ENCODE data around the gene RPH3AL. TPM values are rescaled to one million over a fixed set of nuclear protein-coding genes. Genes with fewer than 3 reads are reported as not detected.
"Not testable (repeated sequence)": the region's sequence is repeated elsewhere in the genome, so short reads cannot be mapped to it uniquely, and the experiment has no call there.

Gene RPH3AL
- total RNA-seq, 2 experiments from 2014 or later: 0.64 to 1.2 TPM

GRCh38 chr17:366657-367615 lies 14.3 kb upstream of the RPH3AL start:
- Mint-ChIP-seq H3K4me1 (peaks cover 18% of the 10 kb centered on the region), H3K9me3 (peaks cover 15% of the 10 kb centered on the region)
- H3K4me3 Mint-ChIP-seq, H3K36me3 Mint-ChIP-seq, H3K27ac Mint-ChIP-seq, DNase-seq, H3K27me3 Mint-ChIP-seq: not testable (repeated sequence)

- peaks cover 18% of the 10 kb centered on the region for H3K4me1 Mint-ChIP-seq
- no peak overlapping the region for H3K27ac Mint-ChIP-seq
- H3K9me3 Mint-ChIP-seq: peaks cover 15% of the 10 kb centered on the region
- H3K4me3 Mint-ChIP-seq: no peak overlapping the region
- peaks cover 6% of the 10 kb centered on the region for H3K36me3 Mint-ChIP-seq
- no peak for DNase-seq
- peaks cover 4% of the 10 kb centered on the region for H3K27me3 Mint-ChIP-seq
These were observed 12.2 kb upstream of the RPH3AL start for GRCh38 chr17:364766-365165.

- DNase-seq: no peak
- Mint-ChIP-seq H3K4me3 (no peak overlapping the region), H3K27ac (no peak overlapping the region), H3K27me3 (peaks cover 4% of the 10 kb centered on the region), H3K4me1 (peaks cover 18% of the 10 kb centered on the region), H3K36me3 (peaks cover 2% of the 10 kb centered on the region), H3K9me3 (peaks cover 12% of the 10 kb centered on the region)
These were observed 11.7 kb upstream of the RPH3AL start for GRCh38 chr17:364308-364707.

GRCh38 chr17:362721-363120 lies 10.1 kb upstream of the RPH3AL start:
- Mint-ChIP-seq H3K27ac (no peak overlapping the region), H3K27me3 (peaks cover 4% of the 10 kb centered on the region), H3K9me3 (peaks cover 1% of the 10 kb centered on the region), H3K4me1 (peaks cover 18% of the 10 kb centered on the region), H3K36me3 (no peaks in the 10 kb centered on the region), H3K4me3 (no peak overlapping the region)
- DNase-seq: no peak

GRCh38 chr17:360092-360750 lies 7.6 kb upstream of the RPH3AL start:
- no peak overlapping the region for H3K27ac Mint-ChIP-seq
- peaks cover 2% of the 10 kb centered on the region for H3K9me3 Mint-ChIP-seq
- H3K4me3 Mint-ChIP-seq: no peak overlapping the region
- H3K36me3 Mint-ChIP-seq: no peaks in the 10 kb centered on the region
- peaks cover 4% of the 10 kb centered on the region for H3K27me3 Mint-ChIP-seq
- no peak for DNase-seq
- peaks cover 12% of the 10 kb centered on the region for H3K4me1 Mint-ChIP-seq

GRCh38 chr17:358491-359151 lies 6.0 kb upstream of the RPH3AL start:
- no peaks in the 10 kb centered on the region for H3K36me3 Mint-ChIP-seq
- no peak overlapping the region for H3K27ac Mint-ChIP-seq
- H3K4me1 Mint-ChIP-seq: no peaks in the 10 kb centered on the region
- peaks cover 2% of the 10 kb centered on the region for H3K9me3 Mint-ChIP-seq
- no peak overlapping the region for H3K4me3 Mint-ChIP-seq
- DNase-seq: no peak
- H3K27me3 Mint-ChIP-seq: no peaks in the 10 kb centered on the region

GRCh38 chr17:357644-358043 lies 5.0 kb upstream of the RPH3AL start:
- no peaks in the 10 kb centered on the region for H3K4me1 Mint-ChIP-seq
- no peaks in the 10 kb centered on the region for H3K36me3 Mint-ChIP-seq
- DNase-seq: no peak
- H3K9me3 Mint-ChIP-seq: peaks cover 2% of the 10 kb centered on the region
- no peak overlapping the region for H3K4me3 Mint-ChIP-seq
- no peaks in the 10 kb centered on the region for H3K27me3 Mint-ChIP-seq
- H3K27ac Mint-ChIP-seq: no peak overlapping the region

GRCh38 chr17:356671-357434 lies 4.2 kb upstream of the RPH3AL start:
- Mint-ChIP-seq H3K27ac (no peak overlapping the region), H3K4me1 (no peaks in the 10 kb centered on the region), H3K9me3 (peaks cover 2% of the 10 kb centered on the region), H3K4me3 (no peak overlapping the region), H3K36me3 (no peaks in the 10 kb centered on the region), H3K27me3 (no peaks in the 10 kb centered on the region)
- no peak for DNase-seq

GRCh38 chr17:354651-355556 lies 2.3 kb upstream of the RPH3AL start:
- Mint-ChIP-seq H3K27ac (no peak overlapping the region), H3K4me3 (no peak overlapping the region), H3K9me3 (peaks cover 2% of the 10 kb centered on the region), H3K36me3 (no peaks in the 10 kb centered on the region), H3K4me1 (no peaks in the 10 kb centered on the region), H3K27me3 (no peaks in the 10 kb centered on the region)
- DNase-seq: no peak

- no peaks in the 10 kb centered on the region for H3K4me1 Mint-ChIP-seq
- no peaks in the 10 kb centered on the region for H3K36me3 Mint-ChIP-seq
- peaks cover 2% of the 10 kb centered on the region for H3K9me3 Mint-ChIP-seq
- no peak overlapping the region for H3K4me3 Mint-ChIP-seq
- DNase-seq: no peak
- no peaks in the 10 kb centered on the region for H3K27me3 Mint-ChIP-seq
- H3K27ac Mint-ChIP-seq: no peak overlapping the region
These were observed 1.2 kb upstream of the RPH3AL start for GRCh38 chr17:353838-354234.

- Mint-ChIP-seq H3K4me3 (no peak overlapping the region), H3K36me3 (no peaks in the 10 kb centered on the region), H3K9me3 (peaks cover 2% of the 10 kb centered on the region), H3K27me3 (no peaks in the 10 kb centered on the region), H3K4me1 (no peaks in the 10 kb centered on the region), H3K27ac (no peak overlapping the region)
- DNase-seq: no peak
These were observed 718 bp upstream of the RPH3AL start for GRCh38 chr17:353213-353837.

GRCh38 chr17:351875-352420 lies 659 bp downstream of the RPH3AL start:
- Mint-ChIP-seq H3K4me1 (no peaks in the 10 kb centered on the region), H3K36me3 (no peaks in the 10 kb centered on the region), H3K27ac (no peak overlapping the region)

GRCh38 chr17:351449-351738 lies 1.2 kb downstream of the RPH3AL start:
- H3K4me3 Mint-ChIP-seq: no peak overlapping the region
- H3K9me3 Mint-ChIP-seq: peaks cover under 1% of the 10 kb centered on the region
- H3K27me3 Mint-ChIP-seq: no peaks in the 10 kb centered on the region
- no peak overlapping the region for H3K27ac Mint-ChIP-seq
- H3K36me3 Mint-ChIP-seq: no peaks in the 10 kb centered on the region
- DNase-seq: no peak
- no peaks in the 10 kb centered on the region for H3K4me1 Mint-ChIP-seq

More at GRCh38 chr17:351875-352420, 659 bp downstream of the RPH3AL start:
- no peak overlapping the region for H3K4me3 Mint-ChIP-seq
- no peak for DNase-seq
- no peaks in the 10 kb centered on the region for H3K27me3 Mint-ChIP-seq
- peaks cover 2% of the 10 kb centered on the region for H3K9me3 Mint-ChIP-seq
